ENCODE results near the gene MRPL18. TPM values are rescaled to one million over a fixed set of nuclear protein-coding genes. Genes with fewer than 3 reads are reported as not detected.

The MRPL18 gene
- polyA plus RNA-seq, 1 donor (not counting 4 experiments of a cell fraction or from before 2014, with no cell fraction given), result 127 TPM

- FAIRE-seq (no peak), DNase-seq (ENCODE audit: low read depth, low spot score) (no peak)
- Histone ChIP-seq H3K27ac (ENCODE audit: control insufficient read depth, insufficient read depth, low read length) (no peak overlapping the region), H3K4me2 (ENCODE audit: control insufficient read depth, extremely low read depth, insufficient read depth, low read depth, low read length) (no peak overlapping the region), H3K27me3 (ENCODE audit: control insufficient read depth, extremely low read depth, insufficient read depth, low read length) (no peaks in the 10 kb centered on the region), H3K9ac (ENCODE audit: control insufficient read depth, extremely low read depth, insufficient read depth, low read length) (no peak overlapping the region), H3K4me3 (ENCODE audit: control insufficient read depth in 2 of 3, extremely low read depth in 1 of 3, insufficient read depth in 2 of 3, low read depth in 1 of 3, low read length in 3 of 3) (no peak overlapping the region), H3K9me3 (ENCODE audit: control insufficient read depth, low read depth, low read length) (no peaks in the 10 kb centered on the region), H3K36me3 (ENCODE audit: control insufficient read depth in 2 of 2, extremely low read depth in 1 of 2, insufficient read depth in 2 of 2, low read length in 2 of 2) (no peaks in the 10 kb centered on the region), H3K4me1 (ENCODE audit: control insufficient read depth, extremely low read depth, insufficient read depth, low read length) (peaks cover 7% of the 10 kb centered on the region), H3K9me1 (ENCODE audit: control insufficient read depth, extremely low read depth, insufficient read depth, low read length) (no peaks in the 10 kb centered on the region), H4K20me1 (ENCODE audit: control insufficient read depth, extremely low read depth, insufficient read depth, low read length) (no peaks in the 10 kb centered on the region), H2AFZ (ENCODE audit: control insufficient read depth, low read length) (no peak overlapping the region), H3K79me2 (ENCODE audit: control insufficient read depth, insufficient read depth, low read length) (no peaks in the 10 kb centered on the region)
- dilution Hi-C loops (cut with MboI; ENCODE audit: extremely low pct_ligation_motif_present, low sequenced_read_pairs), result no loop called here
- TF ChIP-seq CTCF (optimal IDR thresholded peaks at IDR 0.05 in 1 of 3, IDR thresholded peaks at IDR 0.05 in 1 of 3, conservative IDR thresholded peaks at IDR 0.05 in 1 of 3; ENCODE audit: extremely low read depth in 1 of 3, insufficient read depth in 2 of 3, low read length in 3 of 3), result no peak
- no peak for TF ChIP-seq EZH2 (IDR thresholded peaks at IDR 0.05; ENCODE audit: low read length)
Measured at GRCh38 chr6:159808647-159809046, 18.4 kb downstream of the MRPL18 start.

GRCh38 chr6:159809149-159809548, 18.9 kb downstream of the MRPL18 start:
- Histone ChIP-seq H3K79me2 (ENCODE audit: control insufficient read depth, insufficient read depth, low read length) (no peaks in the 10 kb centered on the region), H2AFZ (ENCODE audit: control insufficient read depth, low read length) (no peak overlapping the region), H3K36me3 (ENCODE audit: control insufficient read depth in 2 of 2, extremely low read depth in 1 of 2, insufficient read depth in 2 of 2, low read length in 2 of 2) (no peaks in the 10 kb centered on the region), H3K4me2 (ENCODE audit: control insufficient read depth, extremely low read depth, insufficient read depth, low read depth, low read length) (no peak overlapping the region), H3K27ac (ENCODE audit: control insufficient read depth, insufficient read depth, low read length) (no peak overlapping the region), H3K4me3 (ENCODE audit: control insufficient read depth in 2 of 3, extremely low read depth in 1 of 3, insufficient read depth in 2 of 3, low read depth in 1 of 3, low read length in 3 of 3) (no peak overlapping the region), H3K27me3 (ENCODE audit: control insufficient read depth, extremely low read depth, insufficient read depth, low read length) (no peaks in the 10 kb centered on the region), H3K9ac (ENCODE audit: control insufficient read depth, extremely low read depth, insufficient read depth, low read length) (no peak overlapping the region), H3K9me1 (ENCODE audit: control insufficient read depth, extremely low read depth, insufficient read depth, low read length) (no peaks in the 10 kb centered on the region), H3K4me1 (ENCODE audit: control insufficient read depth, extremely low read depth, insufficient read depth, low read length) (peaks cover 7% of the 10 kb centered on the region), H4K20me1 (ENCODE audit: control insufficient read depth, extremely low read depth, insufficient read depth, low read length) (no peaks in the 10 kb centered on the region), H3K9me3 (ENCODE audit: control insufficient read depth, low read depth, low read length) (no peaks in the 10 kb centered on the region)
- DNase-seq (ENCODE audit: low read depth, low spot score) (no peak), FAIRE-seq (no peak)
- dilution Hi-C loops (cut with MboI; ENCODE audit: extremely low pct_ligation_motif_present, low sequenced_read_pairs), result no loop called here
- TF ChIP-seq EZH2 (IDR thresholded peaks at IDR 0.05; ENCODE audit: low read length), result no peak
- TF ChIP-seq CTCF (optimal IDR thresholded peaks at IDR 0.05 in 1 of 3, IDR thresholded peaks at IDR 0.05 in 1 of 3, conservative IDR thresholded peaks at IDR 0.05 in 1 of 3; ENCODE audit: extremely low read depth in 1 of 3, insufficient read depth in 2 of 3, low read length in 3 of 3), result no peak
